HG03097 (cell line): Measurements from ENCODE around the gene MAP7D2.

Experiments used
- ATAC-seq: cut with Tn5 transposase; IDR thresholded peaks from one replicate; pipeline ENCODE4 v1.9.1; 2021; ENCODE audit not compliant: unreplicated experiment, low FRiP score

Gene MAP7D2

GRCh38 chrX:20116087-20116576 is 575 bp downstream of the MAP7D2 start:
- ATAC-seq = no peak

- no peak for ATAC-seq
These were observed 4.5 kb downstream of the MAP7D2 start for GRCh38 chrX:20112022-20112774.

- no peak for ATAC-seq
These were observed 5.4 kb downstream of the MAP7D2 start for GRCh38 chrX:20111271-20111670.

- no peak for ATAC-seq
These were observed 14.6 kb downstream of the MAP7D2 start for GRCh38 chrX:20101934-20102581.

GRCh38 chrX:20091499-20091898 is 25.2 kb downstream of the MAP7D2 start:
- ATAC-seq = no peak

GRCh38 chrX:20089845-20090244 is 26.9 kb downstream of the MAP7D2 start:
- no peak for ATAC-seq

GRCh38 chrX:20080277-20080676 is 36.4 kb downstream of the MAP7D2 start:
- no peak for ATAC-seq

GRCh38 chrX:20071511-20072079 is 45.1 kb downstream of the MAP7D2 start:
- ATAC-seq = no peak

GRCh38 chrX:20067709-20068561 is 48.8 kb downstream of the MAP7D2 start:
- no peak for ATAC-seq

GRCh38 chrX:20066968-20067708 is 49.6 kb downstream of the MAP7D2 start:
- ATAC-seq = peak; percentile 65

- no peak for ATAC-seq
These were observed 52.9 kb downstream of the MAP7D2 start for GRCh38 chrX:20063716-20064351.

- no peak for ATAC-seq
These were observed 53.6 kb downstream of the MAP7D2 start for GRCh38 chrX:20063153-20063552.

- ATAC-seq = no peak
These were observed 54.9 kb downstream of the MAP7D2 start for GRCh38 chrX:20061855-20062254.

- peak; percentile 86 for ATAC-seq
These were observed 55.6 kb downstream of the MAP7D2 start for GRCh38 chrX:20060961-20061748.

GRCh38 chrX:20059467-20060128 is 57.1 kb downstream of the MAP7D2 start:
- no peak for ATAC-seq

- ATAC-seq = no peak
These were observed 59.2 kb downstream of the MAP7D2 start for GRCh38 chrX:20057479-20057878.

GRCh38 chrX:20056704-20057103 is 60.0 kb downstream of the MAP7D2 start:
- no peak for ATAC-seq

GRCh38 chrX:20053537-20053936 is 63.2 kb downstream of the MAP7D2 start:
- no peak for ATAC-seq
